Skeletal muscle cell (primary cell): ENCODE results near the gene PPIE.
A peak's percentile ranks its signal among the peaks of the same experiment; 100 is the strongest.
"Not testable (repeated sequence)": the region's sequence is repeated elsewhere in the genome, so short reads cannot be mapped to it uniquely, and the experiment has no call there.

Experiments used
- DNase-seq: peaks from one replicate; pipeline ENCODE4 v3.0.0-alpha.2; 2010; ENCODE audit warnings: low read depth
- H3K4me3 ChIP-seq: 2 replicates; pipeline ENCODE4 v1.5.1; 2011; ENCODE audit warnings: low read depth, mild to moderate bottlenecking, control low read depth, low read length, moderate library complexity

Gene PPIE

GRCh38 chr1:39754906-39755504 lies 16.3 kb downstream of the PPIE start:
- no peak for DNase-seq
- no peak overlapping the region for H3K4me3 ChIP-seq

GRCh38 chr1:39755965-39756659 lies 17.4 kb downstream of the PPIE start:
- no peak for DNase-seq
- no peak overlapping the region for H3K4me3 ChIP-seq

GRCh38 chr1:39757501-39757900 lies 18.8 kb downstream of the PPIE start:
- no peak for DNase-seq
- no peak overlapping the region for H3K4me3 ChIP-seq

GRCh38 chr1:39758556-39759435 lies 20.1 kb downstream of the PPIE start:
- H3K4me3 ChIP-seq = no peak overlapping the region
- no peak for DNase-seq

- no peak overlapping the region for H3K4me3 ChIP-seq
- no peak for DNase-seq
Measured at GRCh38 chr1:39759436-39759726, 20.7 kb downstream of the PPIE start.

GRCh38 chr1:39760074-39761008 lies 21.7 kb downstream of the PPIE start:
- no peak for DNase-seq
- no peak overlapping the region for H3K4me3 ChIP-seq

- H3K4me3 ChIP-seq = no peak overlapping the region
- DNase-seq = no peak
Measured at GRCh38 chr1:39761016-39761415, 22.3 kb downstream of the PPIE start.

GRCh38 chr1:39761557-39762260 lies 23.0 kb downstream of the PPIE start:
- no peak for DNase-seq

GRCh38 chr1:39762550-39763540 lies 24.2 kb downstream of the PPIE start:
- DNase-seq = no peak
- no peak overlapping the region for H3K4me3 ChIP-seq

More at GRCh38 chr1:39761557-39762260, 23.0 kb downstream of the PPIE start:
- no peak overlapping the region for H3K4me3 ChIP-seq

GRCh38 chr1:39763619-39764374 lies 25.1 kb downstream of the PPIE start:
- not testable (repeated sequence) for H3K4me3 ChIP-seq, DNase-seq

GRCh38 chr1:39764512-39764911 lies 25.8 kb downstream of the PPIE start:
- DNase-seq, H3K4me3 ChIP-seq: not testable (repeated sequence)

- DNase-seq, H3K4me3 ChIP-seq: not testable (repeated sequence)
Measured at GRCh38 chr1:39766466-39766865, 27.8 kb downstream of the PPIE start.

GRCh38 chr1:39769502-39769901 lies 30.8 kb downstream of the PPIE start:
- not testable (repeated sequence) for H3K4me3 ChIP-seq, DNase-seq

- DNase-seq = not testable (repeated sequence)
- H3K4me3 ChIP-seq = peak overlapping the region; percentile 11
Measured at GRCh38 chr1:39770100-39771021, 31.7 kb downstream of the PPIE start.

- not testable (repeated sequence) for DNase-seq
- H3K4me3 ChIP-seq = peak within 1 kb of the TSS; percentile 11
Measured at GRCh38 chr1:39771022-39771532, 32.4 kb downstream of the PPIE start, which contains the start of gene OXCT2. OXCT2 (minus strand) TSS chr1:39771348; CDS start chr1:39771255, 93 bp downstream.
